GM13977 (cell line): ENCODE data around the gene PGF.

Source experiments
- DNase-seq: peaks from one replicate; pipeline ENCODE4 v3.0.0; 2012; ENCODE audit warnings: low spot score
- CTCF ChIP-seq: IDR thresholded peaks from 2 replicates; pipeline ENCODE4 v1.5.1; 2012; ENCODE audit warnings: mild to moderate bottlenecking, control low read depth; ENCODE audit not compliant: insufficient read depth; ENCODE audit errors: extremely low read depth, missing control alignments
- in situ Hi-C: fragments of 300-500 bp; cut with MboI; formaldehyde crosslinking; loops from one replicate; pipeline ENCODE4 v1.12.0; 2022; ENCODE audit warnings: low sequenced_read_pairs, low pct_unique_long_range_greater_than_20kb, mixed read lengths, inconsistent platforms; ENCODE audit not compliant: unreplicated experiment

The PGF gene

DNA sequence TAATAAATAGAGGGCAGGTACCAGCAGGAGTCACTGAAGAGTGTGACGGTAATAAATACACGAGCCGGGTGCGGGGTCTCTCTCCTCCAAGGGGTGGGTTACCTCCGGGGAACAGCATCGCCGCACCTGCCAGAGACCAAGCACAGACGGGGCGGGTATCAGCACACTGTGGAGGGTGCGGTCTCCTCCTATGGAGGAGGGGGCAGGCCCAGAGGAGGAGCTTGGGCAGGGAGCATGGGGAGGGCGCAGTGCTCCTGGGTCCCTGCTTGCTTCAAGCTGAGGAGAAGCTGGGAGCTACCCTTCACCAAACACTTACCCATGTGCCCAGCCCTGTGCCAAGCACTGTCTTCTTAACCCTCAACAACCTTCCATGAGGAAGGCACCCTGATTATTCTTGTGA lies 12.8 kb downstream of the PGF start:
- no peak for TF ChIP-seq CTCF
- no peak for DNase-seq
- in situ Hi-C loops: no loop called here

GRCh38 chr14:74942181-74942580 lies 13.2 kb downstream of the PGF start:
- no peak for DNase-seq
- TF ChIP-seq CTCF: no peak
- in situ Hi-C loops: no loop called here

GRCh38 chr14:74941676-74942097 lies 13.7 kb downstream of the PGF start:
- peak; percentile 71 for DNase-seq
- no peak for TF ChIP-seq CTCF
- in situ Hi-C loops: no loop called here

GRCh38 chr14:74940956-74941565 lies 14.3 kb downstream of the PGF start:
- TF ChIP-seq CTCF: no peak
- in situ Hi-C loops: no loop called here
- DNase-seq: no peak

GRCh38 chr14:74938531-74939495 lies 16.6 kb downstream of the PGF start:
- TF ChIP-seq CTCF: no peak
- DNase-seq: no peak
- in situ Hi-C loops: no loop called here

DNA sequence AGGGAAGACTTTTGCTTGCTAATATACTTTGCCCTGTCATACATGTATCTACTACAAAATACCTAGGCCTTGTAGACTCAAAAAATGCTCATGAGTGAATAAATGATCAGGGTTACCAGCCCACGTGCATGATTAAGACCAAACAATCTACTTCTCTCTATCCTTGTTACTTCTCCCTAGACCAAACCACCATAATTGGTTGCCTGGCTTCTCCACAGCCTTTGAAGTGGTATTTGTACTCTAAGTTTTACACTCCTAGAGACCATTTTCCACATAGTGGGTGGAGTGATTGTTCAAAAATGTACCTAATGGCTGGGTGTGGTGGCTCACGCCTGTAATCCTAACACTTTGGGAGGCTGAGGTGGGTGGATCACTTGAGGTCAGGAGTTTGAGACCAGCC lies 18.2 kb downstream of the PGF start:
- DNase-seq: no peak
- in situ Hi-C loops: no loop called here
- TF ChIP-seq CTCF: no peak
